GM23248 (cell line): ENCODE results near the gene SMG7.

ENCODE experiments used
- EZH2 ChIP-seq: fragments of 200-600 bp; sonication (generic); IDR thresholded peaks from 2 replicates; pipeline ENCODE4 v1.6.1; 2018; ENCODE audit warnings: antibody characterized with exemption, mild to moderate bottlenecking; ENCODE audit not compliant: insufficient read depth, poor library complexity, severe bottlenecking
- EZH2phosphoT487 ChIP-seq: fragments of 200-600 bp; sonication (generic); IDR thresholded peaks from 2 replicates; pipeline ENCODE4 v1.6.1; 2018; ENCODE audit warnings: antibody characterized with exemption, moderate library complexity, mild to moderate bottlenecking, low read depth; ENCODE audit not compliant: insufficient read depth

DNA sequence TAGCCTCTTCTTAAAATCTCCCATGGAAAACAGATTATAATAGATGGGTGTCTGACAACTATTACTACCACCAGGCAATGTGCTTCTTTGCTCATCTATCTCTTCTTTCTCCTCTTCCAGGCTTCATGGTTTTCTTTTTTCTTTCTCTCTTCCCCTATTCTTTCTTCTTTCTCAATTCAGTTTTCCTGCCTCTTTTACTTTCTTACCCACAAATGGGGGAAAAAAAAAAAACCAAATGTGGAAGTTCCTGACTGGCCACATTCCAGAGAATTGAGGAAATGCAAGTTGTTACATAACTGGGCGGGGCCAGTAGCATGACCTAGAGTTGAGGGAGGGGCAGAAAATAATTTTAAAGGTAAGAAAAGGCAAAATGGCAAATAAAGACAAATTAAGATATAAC, 10.9 kb upstream of the SMG7 start:
- no peak for TF ChIP-seq EZH2
- no peak for TF ChIP-seq EZH2phosphoT487
